ENCODE results near the gene GPBAR1. TPM values are rescaled to one million over a fixed set of nuclear protein-coding genes. Genes with fewer than 3 reads are reported as not detected.

The GPBAR1 gene
- total RNA-seq, 1 donor from 2014 or later = 0.41 TPM

GRCh38 chr2:218263817-218264641 lies 3.2 kb downstream of the GPBAR1 start:
- Mint-ChIP-seq H3K4me1 (ENCODE audit: low read depth) (peaks cover 8% of the 10 kb centered on the region), H3K9me3 (no peaks in the 10 kb centered on the region), H3K27ac (peak overlapping the region; percentile 38), H3K4me3 (ENCODE audit: low read depth) (no peak overlapping the region), H3K36me3 (ENCODE audit: low read depth) (peaks cover 28% of the 10 kb centered on the region), H3K27me3 (ENCODE audit: low read depth) (no peaks in the 10 kb centered on the region)
- intact Hi-C loops (cut with micrococcal nuclease) = no loop called here
- DNase-seq (ENCODE audit: low spot score) = no peak

- no peak overlapping the region for H3K4me3 Mint-ChIP-seq (ENCODE audit: low read depth)
- intact Hi-C loops (cut with micrococcal nuclease) = no loop called here
- no peaks in the 10 kb centered on the region for H3K27me3 Mint-ChIP-seq (ENCODE audit: low read depth)
- H3K9me3 Mint-ChIP-seq = no peaks in the 10 kb centered on the region
- H3K36me3 Mint-ChIP-seq (ENCODE audit: low read depth) = peaks cover 33% of the 10 kb centered on the region
- no peak overlapping the region for H3K27ac Mint-ChIP-seq
- DNase-seq (ENCODE audit: low spot score) = no peak
- peaks cover 12% of the 10 kb centered on the region for H3K4me1 Mint-ChIP-seq (ENCODE audit: low read depth)
Observed at GRCh38 chr2:218264773-218265561, 4.2 kb downstream of the GPBAR1 start.

GRCh38 chr2:218265626-218266025 lies 4.8 kb downstream of the GPBAR1 start:
- H3K36me3 Mint-ChIP-seq (ENCODE audit: low read depth) = peaks cover 33% of the 10 kb centered on the region
- intact Hi-C loops (cut with micrococcal nuclease) = no loop called here
- DNase-seq (ENCODE audit: low spot score) = no peak
- no peaks in the 10 kb centered on the region for H3K27me3 Mint-ChIP-seq (ENCODE audit: low read depth)
- no peaks in the 10 kb centered on the region for H3K9me3 Mint-ChIP-seq
- H3K4me1 Mint-ChIP-seq (ENCODE audit: low read depth) = peaks cover 12% of the 10 kb centered on the region
- H3K27ac Mint-ChIP-seq = no peak overlapping the region
- no peak overlapping the region for H3K4me3 Mint-ChIP-seq (ENCODE audit: low read depth)

- H3K4me1 Mint-ChIP-seq (ENCODE audit: low read depth) = peaks cover 18% of the 10 kb centered on the region
- no peak overlapping the region for H3K4me3 Mint-ChIP-seq (ENCODE audit: low read depth)
- DNase-seq (ENCODE audit: low spot score) = no peak
- no peak overlapping the region for H3K27ac Mint-ChIP-seq
- no peaks in the 10 kb centered on the region for H3K27me3 Mint-ChIP-seq (ENCODE audit: low read depth)
- intact Hi-C loops (cut with micrococcal nuclease) = no loop called here
- H3K36me3 Mint-ChIP-seq (ENCODE audit: low read depth) = peaks cover 33% of the 10 kb centered on the region
- no peaks in the 10 kb centered on the region for H3K9me3 Mint-ChIP-seq
Observed at GRCh38 chr2:218266316-218266979, 5.6 kb downstream of the GPBAR1 start.

- H3K9me3 Mint-ChIP-seq = no peaks in the 10 kb centered on the region
- H3K27ac Mint-ChIP-seq = peak overlapping the region; percentile 24
- H3K4me3 Mint-ChIP-seq (ENCODE audit: low read depth) = no peak overlapping the region
- peaks cover 33% of the 10 kb centered on the region for H3K36me3 Mint-ChIP-seq (ENCODE audit: low read depth)
- intact Hi-C loops (cut with micrococcal nuclease) = no loop called here
- H3K27me3 Mint-ChIP-seq (ENCODE audit: low read depth) = no peaks in the 10 kb centered on the region
- peaks cover 26% of the 10 kb centered on the region for H3K4me1 Mint-ChIP-seq (ENCODE audit: low read depth)
- no peak for DNase-seq (ENCODE audit: low spot score)
Observed at GRCh38 chr2:218267259-218267658, 6.4 kb downstream of the GPBAR1 start.

GRCh38 chr2:218269900-218270720 lies 9.3 kb downstream of the GPBAR1 start, which contains the start of the genes AAMP and PNKD:
TSS of gene AAMP (minus strand) at chr2:218270137. CDS start at chr2:218270086, 51 bp downstream.
TSS of gene PNKD (plus strand) at chr2:218270519. CDS start at chr2:218270536, 17 bp downstream.
- no peaks in the 10 kb centered on the region for H3K27me3 Mint-ChIP-seq (ENCODE audit: low read depth)
- H3K4me3 Mint-ChIP-seq (ENCODE audit: low read depth) = peak within 1 kb of the TSS; percentile 94
- H3K27ac Mint-ChIP-seq = peak within 1 kb of the TSS; percentile 93
- no peaks in the 10 kb centered on the region for H3K9me3 Mint-ChIP-seq
- intact Hi-C loops (cut with micrococcal nuclease) = loop anchor here (1.0 to 5.0 kb wide), 7 partner anchors 16 to 1117 kb away; partner anchors contain the start of genes ARPC2, CNOT9, DNPEP and USP37
- DNase-seq (ENCODE audit: low spot score) = peak; percentile 100
- peaks cover 20% of the 10 kb centered on the region for H3K4me1 Mint-ChIP-seq (ENCODE audit: low read depth)
- H3K36me3 Mint-ChIP-seq (ENCODE audit: low read depth) = peaks cover 41% of the 10 kb centered on the region

- Mint-ChIP-seq H3K9me3 (no peaks in the 10 kb centered on the region), H3K36me3 (ENCODE audit: low read depth) (peaks cover 44% of the 10 kb centered on the region), H3K4me3 (ENCODE audit: low read depth) (peak overlapping the region; percentile 94), H3K27ac (peak overlapping the region; percentile 93), H3K27me3 (ENCODE audit: low read depth) (no peaks in the 10 kb centered on the region), H3K4me1 (ENCODE audit: low read depth) (peaks cover 20% of the 10 kb centered on the region)
- intact Hi-C loops (cut with micrococcal nuclease) = loop anchor here (1.0 to 5.0 kb wide), 7 partner anchors 15 to 1116 kb away; partner anchors contain the start of genes ARPC2, CNOT9, DNPEP and USP37
- no peak for DNase-seq (ENCODE audit: low spot score)
Observed at GRCh38 chr2:218270721-218271486, 10.1 kb downstream of the GPBAR1 start.

GRCh38 chr2:218271487-218271797 lies 10.6 kb downstream of the GPBAR1 start:
- Mint-ChIP-seq H3K27ac (peak overlapping the region; percentile 47), H3K9me3 (no peaks in the 10 kb centered on the region), H3K27me3 (ENCODE audit: low read depth) (no peaks in the 10 kb centered on the region), H3K36me3 (ENCODE audit: low read depth) (peaks cover 46% of the 10 kb centered on the region), H3K4me1 (ENCODE audit: low read depth) (peaks cover 20% of the 10 kb centered on the region), H3K4me3 (ENCODE audit: low read depth) (peak overlapping the region; percentile 94)
- intact Hi-C loops (cut with micrococcal nuclease) = loop anchor here (2.0 to 5.0 kb wide), 2 partner anchors 45 to 1116 kb away; partner anchors contain the start of gene DNPEP
- no peak for DNase-seq (ENCODE audit: low spot score)

GRCh38 chr2:218271865-218272530 lies 11.2 kb downstream of the GPBAR1 start:
- intact Hi-C loops (cut with micrococcal nuclease) = loop anchor here (1.0 to 5.0 kb wide), 4 partner anchors 45 to 1115 kb away; partner anchors contain the start of genes CATIP and DNPEP
- Mint-ChIP-seq H3K27me3 (ENCODE audit: low read depth) (no peaks in the 10 kb centered on the region), H3K27ac (no peak overlapping the region), H3K4me3 (ENCODE audit: low read depth) (peak overlapping the region; percentile 94), H3K36me3 (ENCODE audit: low read depth) (peaks cover 47% of the 10 kb centered on the region), H3K4me1 (ENCODE audit: low read depth) (peaks cover 20% of the 10 kb centered on the region), H3K9me3 (no peaks in the 10 kb centered on the region)
- no peak for DNase-seq (ENCODE audit: low spot score)

GRCh38 chr2:218272531-218273212 lies 11.9 kb downstream of the GPBAR1 start:
- Mint-ChIP-seq H3K4me1 (ENCODE audit: low read depth) (peaks cover 20% of the 10 kb centered on the region), H3K9me3 (no peaks in the 10 kb centered on the region), H3K27ac (no peak overlapping the region), H3K36me3 (ENCODE audit: low read depth) (peaks cover 47% of the 10 kb centered on the region), H3K4me3 (ENCODE audit: low read depth) (no peak overlapping the region), H3K27me3 (ENCODE audit: low read depth) (no peaks in the 10 kb centered on the region)
- intact Hi-C loops (cut with micrococcal nuclease) = loop anchor here (1.0 to 5.0 kb wide), 3 partner anchors 84 to 1115 kb away; partner anchors contain the start of genes CATIP and DNPEP
- peak; percentile 66 for DNase-seq (ENCODE audit: low spot score)

All from activated T-helper 2 cell treated with anti-CD3 and anti-CD28 coated beads, Interferon-gamma antibody, Interleukin-2, Interleukin-4, amounts not matched to agents 10 μg/mL and 5 μg/mL and 100 μg/mL, durations not matched to agents 14 hours and 24 hours and 36 hours (primary cell).